SKM-1 treated with dmso at 0.1 percent for 144 hours (cell line): ENCODE data around the gene TMEM129.
A peak's percentile ranks its signal among the peaks of the same experiment; 100 is the strongest.

ENCODE experiments used
- DNase-seq: peaks from one replicate; lab custom pipeline; 2025; ENCODE audit not compliant: unreplicated experiment; lab: John Stamatoyannopoulos, UW

TMEM129 gene

GRCh38 chr4:1721666-1722550, 785 bp upstream of the TMEM129 start:
- DNase-seq, result no peak

DNA sequence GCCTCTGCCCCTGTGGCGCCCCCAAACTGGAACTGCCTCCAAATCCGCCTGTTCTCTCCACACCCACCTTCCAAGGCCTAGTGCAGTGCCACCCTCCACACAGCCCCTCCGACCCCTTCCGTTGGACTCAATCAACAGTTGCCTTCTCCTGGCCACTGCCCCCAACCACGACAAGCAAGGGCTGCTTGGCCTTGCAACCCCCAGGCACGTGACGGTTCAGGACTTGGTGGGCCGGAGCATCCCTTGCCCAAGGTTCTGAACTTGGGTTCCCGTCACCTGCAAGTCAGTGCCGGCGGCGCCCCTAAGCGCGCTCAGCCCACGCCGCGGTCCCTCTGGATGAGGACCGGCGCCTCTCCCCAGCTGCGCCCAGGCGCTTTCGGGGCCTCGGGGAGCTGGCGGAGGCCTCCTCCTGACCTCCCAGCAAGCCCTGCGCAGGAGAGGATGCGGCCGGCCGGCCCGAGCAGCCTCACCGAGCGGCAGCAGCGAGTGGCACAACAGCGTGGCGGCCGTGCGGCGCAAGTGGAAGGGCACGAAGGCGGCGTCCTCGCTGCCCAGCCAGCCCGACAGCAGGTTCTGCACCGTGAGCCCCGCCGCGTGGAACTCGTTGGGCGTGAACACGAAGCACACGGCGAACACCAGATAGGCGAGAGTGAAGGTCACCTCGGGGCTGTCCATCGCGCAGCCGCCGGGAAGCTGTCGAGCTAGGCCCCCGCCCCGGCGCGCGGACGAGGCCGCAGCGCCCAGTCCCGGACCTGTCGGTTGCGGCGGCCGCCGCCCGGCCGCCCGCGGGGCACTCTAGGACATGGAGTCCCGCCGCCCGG, 750 bp downstream of the TMEM129 start:
- DNase-seq, result peak; percentile 27

GRCh38 chr4:1718095-1718850, 2.9 kb downstream of the TMEM129 start:
- no peak for DNase-seq

DNA sequence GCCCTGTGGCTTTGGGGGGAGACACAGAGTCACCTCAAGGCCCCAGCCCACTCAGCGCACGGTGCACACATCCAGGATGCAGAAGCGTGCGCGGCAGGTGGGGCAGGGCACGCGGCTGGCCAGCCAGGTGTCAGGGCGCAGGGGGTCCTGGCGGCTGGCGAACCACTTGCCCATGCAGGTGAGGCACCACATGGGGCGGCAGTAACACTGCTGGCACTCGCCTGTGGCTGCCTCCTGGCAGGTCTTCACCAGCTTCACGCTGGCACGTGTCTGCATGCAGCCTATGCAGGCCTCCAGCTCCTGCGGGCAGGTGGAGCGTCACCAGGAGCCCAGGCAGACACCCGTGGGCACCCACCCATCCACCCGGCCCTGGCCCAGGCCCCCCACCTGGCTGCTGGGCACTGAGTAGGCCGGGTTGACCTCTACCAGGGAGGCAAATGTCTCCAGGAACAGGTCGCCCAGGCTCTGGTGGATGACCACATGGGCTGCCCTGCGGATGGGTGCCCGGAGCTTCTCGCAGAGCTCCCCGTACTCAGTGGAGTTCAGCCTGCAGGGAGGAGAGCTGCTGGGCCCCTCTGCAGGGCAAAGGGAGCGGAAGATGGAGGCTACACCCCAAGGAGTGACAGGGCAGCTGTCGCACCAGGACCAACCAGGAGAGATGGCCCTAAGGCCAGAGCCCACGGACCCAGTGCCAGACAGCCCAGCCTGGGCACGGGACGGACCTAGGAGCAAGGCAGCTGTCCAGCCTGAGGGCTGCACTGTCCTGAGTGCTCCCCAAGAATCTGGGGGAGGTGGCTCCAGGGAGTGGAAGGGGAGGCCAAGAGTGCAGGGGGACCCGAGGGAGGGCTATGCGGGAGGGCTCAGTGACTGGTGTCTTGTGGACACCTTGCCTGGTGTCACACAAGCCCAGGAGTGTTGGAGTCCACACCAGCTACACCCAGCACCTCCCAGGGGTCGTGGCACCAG, 3.7 kb downstream of the TMEM129 start:
- DNase-seq, result no peak

GRCh38 chr4:1716065-1716945, 4.8 kb downstream of the TMEM129 start:
- DNase-seq, result no peak

GRCh38 chr4:1715002-1715758, 5.9 kb downstream of the TMEM129 start:
- no peak for DNase-seq

- no peak for DNase-seq
Observed at GRCh38 chr4:1714303-1715001, 6.7 kb downstream of the TMEM129 start.

- no peak for DNase-seq
Observed at GRCh38 chr4:1713003-1713851, 7.9 kb downstream of the TMEM129 start.

DNA sequence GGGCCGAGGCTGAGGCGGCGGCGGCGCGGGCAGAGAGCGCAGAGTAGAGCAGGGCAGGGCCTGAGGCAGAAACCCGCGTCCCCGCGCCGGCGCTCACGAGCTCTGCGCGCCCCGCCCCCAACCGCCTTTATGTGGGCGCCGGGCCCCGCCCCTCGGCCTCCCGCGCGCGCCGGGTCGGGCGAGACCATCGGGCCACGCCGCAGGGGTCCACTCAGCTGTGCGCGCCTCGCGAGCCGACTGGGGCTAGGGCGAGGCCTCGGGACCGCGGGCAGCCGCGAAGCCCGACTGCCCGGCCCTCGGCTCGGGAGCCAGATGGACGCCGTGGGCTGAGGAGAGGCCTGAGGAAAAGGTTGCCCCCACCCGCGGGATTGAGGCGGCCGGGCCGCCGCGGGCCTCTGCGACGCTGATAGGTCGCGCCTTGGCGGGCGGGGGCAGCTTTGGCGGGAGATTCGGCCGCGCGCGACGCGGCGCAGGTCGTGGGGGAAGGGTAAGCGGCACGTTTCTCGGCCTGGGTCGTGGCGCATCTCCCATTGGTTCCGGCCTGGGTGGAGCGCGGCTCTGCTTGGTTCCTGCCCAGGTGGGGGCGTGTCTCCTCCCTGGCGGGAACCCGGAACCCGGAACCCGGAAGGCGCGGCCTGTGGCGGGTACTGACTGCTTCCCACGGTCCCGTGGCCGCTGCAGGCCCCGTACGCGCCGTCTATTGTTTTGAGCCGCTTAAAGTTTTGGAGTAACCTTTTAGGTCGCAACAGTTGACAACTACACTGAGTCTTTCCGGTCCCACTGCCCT, 8.7 kb downstream of the TMEM129 start, which contains the start of gene SLBP:
SLBP (minus strand) TSS at position 104 of the 787 bp plus-strand sequence. CDS start 131 bp downstream, outside the sequence.
- DNase-seq, result peak; percentile 99

DNA sequence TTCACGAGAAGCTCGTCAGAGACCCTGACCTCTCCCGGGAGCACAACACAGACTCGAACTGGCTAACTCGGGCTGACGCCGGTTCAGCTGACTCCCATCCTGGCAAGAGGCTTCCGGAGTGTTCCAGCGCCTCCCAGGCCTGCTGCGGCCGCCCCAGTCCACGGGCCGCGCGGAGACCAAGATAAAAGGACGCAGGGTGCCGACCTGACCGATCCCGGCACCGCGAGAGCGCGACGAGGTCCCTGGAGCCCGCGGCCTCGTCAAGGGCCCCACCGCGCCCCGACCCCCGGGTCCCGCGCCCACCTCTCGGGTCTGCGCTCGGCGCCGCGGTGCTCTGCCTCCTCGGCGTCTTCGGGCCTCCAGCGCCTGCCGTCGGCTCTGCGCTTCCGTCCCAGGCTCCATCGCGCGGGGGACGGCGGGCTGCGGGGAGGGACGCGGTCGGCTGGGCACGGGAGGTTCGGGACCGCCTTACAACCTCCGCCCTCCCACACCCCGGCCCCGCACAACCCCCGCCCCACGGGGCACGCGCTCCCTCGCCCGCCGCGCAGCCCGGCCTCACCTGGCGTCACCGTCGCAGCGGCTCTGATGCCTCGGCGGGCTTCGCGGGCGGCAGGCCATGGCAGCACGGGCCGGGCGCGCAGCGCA, 9.4 kb downstream of the TMEM129 start:
- no peak for DNase-seq

- DNase-seq, result no peak
Observed at GRCh38 chr4:1711055-1711570, 10.0 kb downstream of the TMEM129 start.

- no peak for DNase-seq
Observed at GRCh38 chr4:1708581-1708980, 12.5 kb downstream of the TMEM129 start.

DNA sequence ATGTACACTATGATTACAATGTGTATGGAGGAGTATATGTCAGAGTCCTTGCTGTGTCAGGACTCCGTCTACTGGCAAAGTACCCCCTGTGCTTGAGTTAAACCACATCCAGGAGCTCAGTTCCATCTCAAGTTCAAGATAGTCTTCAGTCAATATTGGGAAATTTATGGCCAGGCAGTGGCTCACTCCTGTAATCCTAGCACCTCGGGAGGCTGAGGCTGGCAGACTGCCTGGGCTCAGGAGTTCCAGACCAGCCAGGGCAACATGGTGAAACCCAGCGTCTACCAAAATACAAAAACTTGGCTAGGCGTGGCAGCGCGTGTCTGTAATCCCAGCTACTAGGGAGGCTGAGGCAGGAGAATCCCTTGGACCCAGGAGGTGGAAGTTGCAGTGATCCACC, 14.8 kb downstream of the TMEM129 start:
- no peak for DNase-seq

GRCh38 chr4:1705732-1706131, 15.4 kb downstream of the TMEM129 start:
- no peak for DNase-seq

DNA sequence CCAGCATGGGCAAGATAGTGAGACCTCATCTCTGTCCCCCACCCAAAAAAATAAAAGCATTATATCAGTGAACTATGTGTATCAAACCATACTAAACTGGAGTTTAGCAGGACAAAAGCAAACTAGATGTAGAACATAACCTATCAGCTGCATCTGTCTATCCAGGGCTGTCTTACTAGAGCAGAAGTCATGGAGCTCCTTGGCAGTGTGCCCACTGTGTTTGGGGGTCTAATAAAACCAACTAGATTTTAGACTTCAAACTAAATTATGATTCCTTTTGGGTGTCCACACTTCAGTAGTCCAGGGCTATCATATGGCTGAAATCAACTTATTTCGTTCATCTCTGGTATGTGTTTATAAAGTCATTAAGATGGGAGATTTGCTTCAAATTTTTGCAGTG, 17.3 kb downstream of the TMEM129 start:
- no peak for DNase-seq
